GM21737 (cell line): Measurements from ENCODE around the gene MFGE8.
A peak's percentile ranks its signal among the peaks of the same experiment; 100 is the strongest.

ENCODE experiments used
- ATAC-seq: cut with Tn5 transposase; IDR thresholded peaks from one replicate; pipeline ENCODE4 v1.9.1; 2021; ENCODE audit warnings: mild to moderate bottlenecking, moderate library complexity; ENCODE audit not compliant: unreplicated experiment

The MFGE8 gene

GRCh38 chr15:88920186-88920891 lies 7.2 kb upstream of the MFGE8 start:
- ATAC-seq, result no peak

DNA sequence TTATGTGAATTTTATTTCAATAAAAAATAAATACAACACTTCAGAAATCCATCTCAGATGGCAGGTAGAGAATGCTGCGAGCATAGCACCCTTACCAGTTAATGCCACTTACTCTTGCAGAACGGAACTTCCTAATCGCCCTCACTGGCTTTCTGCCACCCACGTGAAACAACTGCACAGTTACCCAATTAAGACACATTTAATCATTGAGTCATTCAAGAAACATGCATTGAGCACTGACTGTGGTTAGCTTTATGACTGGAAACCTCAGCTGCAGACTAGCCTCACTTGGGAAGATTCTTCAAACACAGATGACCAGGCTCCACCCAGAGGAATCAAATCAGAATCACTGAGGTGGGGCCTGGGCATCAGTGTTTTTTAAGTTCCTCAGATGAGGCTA lies 5.6 kb upstream of the MFGE8 start:
- ATAC-seq, result no peak

DNA sequence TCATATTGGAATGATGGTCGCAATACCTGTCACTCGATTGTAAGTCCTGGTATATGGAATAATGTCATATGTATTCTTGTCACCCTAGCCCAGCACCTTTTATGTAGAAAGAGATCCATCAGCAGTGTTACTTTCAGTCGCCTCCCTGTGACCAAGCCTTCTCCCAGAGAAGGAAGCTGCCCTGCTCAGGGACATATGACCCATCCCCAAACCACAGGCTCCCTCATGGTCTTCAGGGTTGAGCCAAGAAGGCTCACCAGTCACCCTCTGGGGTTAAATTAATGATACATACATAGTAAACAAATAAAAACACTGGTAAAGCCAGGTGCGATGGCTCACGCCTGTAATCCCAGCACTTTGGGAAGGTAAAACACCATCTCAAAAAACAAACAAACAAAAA lies 4.6 kb upstream of the MFGE8 start:
- no peak for ATAC-seq

- ATAC-seq, result no peak
These were observed 2.2 kb upstream of the MFGE8 start for GRCh38 chr15:88915354-88915753.

DNA sequence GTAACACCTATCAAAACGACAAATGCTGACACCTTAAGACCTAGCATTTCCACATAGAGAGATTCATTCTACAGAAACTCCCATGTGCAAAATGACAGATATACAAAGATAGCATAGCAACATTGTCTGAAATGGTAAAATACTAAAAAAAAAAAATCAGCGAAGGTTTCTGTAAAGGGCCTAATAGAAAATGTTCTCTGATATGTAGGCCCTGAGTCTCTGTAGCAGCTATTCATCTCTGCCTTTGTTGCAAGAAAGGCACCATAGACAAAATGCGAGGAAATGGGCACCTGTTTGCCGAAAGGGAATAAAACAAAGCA lies 631 bp upstream of the MFGE8 start:
- no peak for ATAC-seq

- no peak for ATAC-seq
These were observed 668 bp downstream of the MFGE8 start for GRCh38 chr15:88912500-88912921.

GRCh38 chr15:88911766-88912118 lies 1.4 kb downstream of the MFGE8 start:
- ATAC-seq, result no peak

DNA sequence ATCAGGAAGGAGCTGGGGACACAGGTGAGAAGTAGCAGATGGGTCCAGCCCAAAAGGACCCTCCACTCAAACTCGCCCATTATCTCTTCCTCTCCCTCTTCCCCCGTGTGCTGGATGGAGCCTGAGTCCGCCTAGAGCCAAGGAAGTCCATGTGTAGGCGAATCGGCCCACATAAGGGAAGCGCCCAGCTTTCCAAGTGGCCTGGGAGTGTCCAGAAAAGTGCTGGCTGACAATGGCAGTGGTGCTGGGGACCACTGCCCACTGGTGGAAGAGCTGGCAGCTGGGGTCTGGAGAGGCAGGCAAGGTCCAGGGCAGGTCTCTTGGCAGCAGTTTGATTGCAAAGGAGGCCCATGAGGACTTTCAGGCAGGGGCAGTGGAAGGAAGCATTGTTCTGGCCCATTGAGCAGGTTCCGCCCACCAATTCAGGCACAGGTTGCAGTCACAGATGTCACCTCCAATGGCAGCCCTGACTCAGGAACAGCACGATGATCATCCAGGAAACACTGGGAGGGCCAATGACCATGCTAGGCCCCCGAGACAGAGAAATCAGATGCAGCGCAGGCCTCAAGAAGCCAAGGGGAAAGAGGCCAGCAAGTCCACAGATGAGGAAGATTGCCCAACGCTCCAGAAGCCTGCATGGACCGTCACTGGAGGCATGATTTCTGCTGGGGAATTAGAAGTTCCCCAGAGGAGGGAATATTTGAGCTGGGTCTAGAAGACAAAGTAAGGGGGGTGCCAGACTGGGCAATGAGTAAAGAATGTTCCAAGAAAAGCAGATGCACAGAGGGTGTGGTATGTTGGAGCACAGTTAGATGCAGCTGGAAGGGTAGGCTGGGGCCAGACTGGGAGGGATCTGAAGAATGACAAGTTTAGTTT lies 3.0 kb downstream of the MFGE8 start:
- no peak for ATAC-seq

- ATAC-seq, result no peak
These were observed 4.2 kb downstream of the MFGE8 start for GRCh38 chr15:88908697-88909621.

GRCh38 chr15:88908123-88908522 lies 5.1 kb downstream of the MFGE8 start:
- ATAC-seq, result no peak

DNA sequence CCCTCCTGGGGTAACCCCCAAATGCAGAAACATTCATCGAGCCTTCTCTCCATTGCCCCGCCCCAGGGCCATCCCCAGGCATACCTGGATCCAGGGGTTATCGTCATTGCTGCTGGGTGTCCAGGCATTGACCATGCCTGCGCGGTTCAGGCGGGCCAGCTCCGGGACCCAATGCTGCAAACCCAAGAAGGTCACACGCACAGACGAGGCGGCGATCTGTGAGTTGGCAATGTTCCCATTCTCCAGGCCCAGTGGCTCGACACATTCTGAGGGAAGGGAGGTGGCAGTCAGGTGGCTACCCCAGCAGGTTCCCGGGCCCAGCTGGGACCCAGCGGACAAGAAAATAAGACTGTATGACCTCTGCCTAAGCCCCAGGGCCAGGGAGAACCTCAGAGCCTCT lies 6.1 kb downstream of the MFGE8 start:
- ATAC-seq, result no peak

GRCh38 chr15:88906551-88906950 lies 6.6 kb downstream of the MFGE8 start:
- no peak for ATAC-seq

- ATAC-seq, result no peak
These were observed 7.0 kb downstream of the MFGE8 start for GRCh38 chr15:88906130-88906529.

- ATAC-seq, result no peak
These were observed 7.6 kb downstream of the MFGE8 start for GRCh38 chr15:88905576-88905975.

- peak; percentile 81 for ATAC-seq
These were observed 8.4 kb downstream of the MFGE8 start for GRCh38 chr15:88904624-88905327.

- ATAC-seq, result no peak
These were observed 8.9 kb downstream of the MFGE8 start for GRCh38 chr15:88904257-88904623.

DNA sequence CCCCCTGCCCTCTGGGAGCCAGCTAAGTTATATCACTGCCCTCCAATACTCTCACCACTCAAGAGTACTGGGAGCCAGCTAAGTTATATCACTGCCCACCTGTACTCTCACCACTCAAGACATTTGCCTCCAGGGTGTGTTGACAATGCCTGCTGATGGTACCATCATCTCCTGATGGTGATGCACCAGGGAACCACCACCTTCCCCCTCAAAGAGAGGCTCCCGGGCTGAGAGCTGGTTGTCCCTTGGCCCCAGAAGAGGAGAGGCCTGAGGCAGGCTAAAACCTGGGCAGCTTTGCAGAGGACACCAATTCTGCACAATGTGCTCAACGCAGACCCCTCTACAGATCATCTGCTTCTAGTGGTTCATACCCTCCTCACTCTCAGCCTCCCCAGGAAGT lies 10.3 kb downstream of the MFGE8 start:
- ATAC-seq, result no peak

- no peak for ATAC-seq
These were observed 10.9 kb downstream of the MFGE8 start for GRCh38 chr15:88902221-88902835.

DNA sequence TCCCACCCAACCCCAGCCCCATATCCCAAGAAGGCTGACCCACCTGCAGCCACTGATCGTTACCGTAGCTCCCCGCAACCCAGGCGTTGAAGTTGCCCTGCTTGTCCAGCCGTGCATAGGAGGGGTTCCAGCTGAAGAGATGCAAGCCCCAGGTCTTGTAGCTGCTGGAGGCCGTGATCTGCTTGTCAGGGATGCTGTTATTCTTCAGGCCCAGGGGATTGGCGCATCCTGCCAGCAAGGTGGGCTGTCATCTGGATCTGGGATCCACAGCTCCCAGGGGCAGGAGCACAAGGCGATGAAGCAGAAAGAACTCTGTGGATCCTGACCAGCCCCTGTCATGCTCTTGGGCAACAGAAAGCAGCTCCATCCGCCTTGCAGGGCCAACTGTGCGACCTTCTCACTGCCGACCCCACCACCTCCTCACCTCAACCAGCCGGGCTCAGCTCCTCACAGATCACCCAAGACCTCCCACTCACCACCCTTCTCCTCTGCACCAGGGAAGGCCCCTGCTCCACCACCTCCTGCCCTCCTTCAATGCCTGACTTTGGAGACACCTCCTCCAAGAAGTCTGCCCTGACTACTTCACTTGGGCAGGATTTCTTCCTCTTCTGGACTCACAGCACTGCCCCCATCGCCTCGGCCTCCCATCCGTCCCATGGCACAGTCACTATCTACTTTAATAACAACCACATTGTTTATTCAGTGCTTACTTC lies 11.5 kb downstream of the MFGE8 start:
- ATAC-seq, result no peak

DNA sequence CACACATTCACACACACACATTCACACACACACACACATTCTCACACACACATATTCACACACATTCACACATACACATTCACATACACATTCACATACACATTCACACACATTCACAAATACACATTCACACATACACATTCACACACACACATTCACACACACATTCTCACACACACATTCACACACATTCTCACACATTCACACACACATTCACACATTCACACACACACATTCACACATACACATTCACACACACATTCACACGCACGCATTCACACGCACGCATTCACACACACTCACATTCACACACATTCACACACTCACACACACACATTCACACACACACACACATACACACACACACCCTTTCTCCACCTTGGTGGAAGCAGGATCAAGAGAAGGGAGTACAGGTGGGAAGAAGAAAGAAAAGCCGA lies 12.2 kb downstream of the MFGE8 start:
- no peak for ATAC-seq
